Measurements from ENCODE around the gene LRRC56. TPM values are rescaled to one million over a fixed set of nuclear protein-coding genes. Genes with fewer than 3 reads are reported as not detected.

Gene LRRC56
- total and polyA plus RNA-seq, 2 of the 13 experiments (the other 11 are each of a cell fraction or from before 2014, with no cell fraction given), result 0.11 to 0.29 TPM

GRCh38 chr11:553083-553987 lies 16.0 kb downstream of the LRRC56 start (continued):
- TF ChIP-seq ZNF142 (CRISPR knock-in tag; IDR thresholded peaks at IDR 0.05), result no peak
- no peak for TF ChIP-seq STAG1 (CRISPR knock-in tag; IDR thresholded peaks at IDR 0.05)
- TF ChIP-seq ZNF34 (CRISPR knock-in tag; IDR thresholded peaks at IDR 0.05; ENCODE audit: borderline replicate concordance), result no peak
- TF ChIP-seq UBTF (CRISPR knock-in tag; IDR thresholded peaks at IDR 0.05), result 0 out of 2 replicates have a peak, but pooled peaks have one; percentile 20
- no peak for TF ChIP-seq TAF1 (CRISPR knock-in tag; IDR thresholded peaks at IDR 0.05)
- TF ChIP-seq ZNF598 (CRISPR knock-in tag; IDR thresholded peaks at IDR 0.05; ENCODE audit: borderline replicate concordance), result 0 out of 2 replicates have a peak, but pooled peaks have one; percentile 32
- no peak for TF ChIP-seq MNT (IDR thresholded peaks at IDR 0.05)
- TF ChIP-seq NR2F2 (IDR thresholded peaks at IDR 0.05; ENCODE audit: borderline replicate concordance, low read depth), result 0 out of 2 replicates have a peak, but pooled peaks have one; percentile 15
- no peak for TF ChIP-seq ZNF563 (CRISPR knock-in tag; IDR thresholded peaks at IDR 0.05)
- TF ChIP-seq ZBTB39 (CRISPR knock-in tag; IDR thresholded peaks at IDR 0.05), result no peak
- no peak for TF ChIP-seq ZNF18 (CRISPR knock-in tag; IDR thresholded peaks at IDR 0.05; ENCODE audit: insufficient replicate concordance)
- TF ChIP-seq ZFP37 (CRISPR knock-in tag; IDR thresholded peaks at IDR 0.05; ENCODE audit: borderline replicate concordance), result no peak
